Naive thymus-derived CD4-positive, alpha-beta T cell (primary cell): Measurements from ENCODE around the gene APOB. TPM values are rescaled to one million over a fixed set of nuclear protein-coding genes. Genes with fewer than 3 reads are reported as not detected.

Source experiments
- ATAC-seq: fragments of 150-1000 bp; cut with Tn5 transposase; 2 replicates; pipeline ENCODE4 v1.10.0; 2021; ENCODE audit warnings: mild to moderate bottlenecking, moderate library complexity
- CTCF ChIA-PET: fragments of 350-600 bp; sonication (Branson Sonifier 250); formaldehyde crosslinking; loops from one replicate; lab custom pipeline; 2021; ENCODE audit warnings: antibody characterized with exemption; lab: Charles Lee
- POLR2A ChIA-PET: fragments of 350-600 bp; sonication (Branson Sonifier 250); formaldehyde crosslinking; loops from one replicate; lab custom pipeline; 2021; ENCODE audit warnings: antibody characterized with exemption, inconsistent platforms; lab: Charles Lee
- DNase-seq, 9 donors: peaks; one replicate each; pipeline versions ENCODE4 v3.0.0 to v3.0.0-alpha.2; 2020 to 2022; ENCODE audit warnings: mixed read lengths in 1 of 9
- H3K27ac ChIP-seq: one replicate; pipeline ENCODE4 v1.7.0; 2013; ENCODE audit warnings: mild to moderate bottlenecking, low read depth, low read length, moderate library complexity
- H3K27me3 ChIP-seq, 2 donors: one replicate each; pipeline ENCODE4 v1.7.0; 2013; ENCODE audit warnings: low read length in 2 of 2, mild to moderate bottlenecking in 2 of 2, moderate library complexity in 2 of 2; ENCODE audit not compliant: control insufficient read depth in 2 of 2, insufficient read depth in 2 of 2
- H3K36me3 ChIP-seq, 3 experiments: 1 replicate in 2 of 3; 2 replicates in 1 of 3; pipeline ENCODE4 v1.7.0; 2013; ENCODE audit warnings: low read length in 3 of 3, mild to moderate bottlenecking in 3 of 3, moderate library complexity in 1 of 3; ENCODE audit not compliant: insufficient read depth in 3 of 3, control insufficient read depth in 2 of 3
- H3K4me1 ChIP-seq, 2 donors: one replicate each; pipeline ENCODE4 v1.7.0; 2013; ENCODE audit warnings: low read length in 2 of 2, mild to moderate bottlenecking in 2 of 2, moderate library complexity in 1 of 2; ENCODE audit not compliant: control insufficient read depth in 2 of 2, insufficient read depth in 2 of 2
- H3K4me3 ChIP-seq: 2 replicates; pipeline ENCODE4 v1.7.0; 2013; ENCODE audit warnings: mild to moderate bottlenecking, low read length
- H3K9me3 ChIP-seq, 3 experiments: 1 replicate in 2 of 3; 2 replicates in 1 of 3; pipeline ENCODE4 v1.7.0; 2013; ENCODE audit warnings: low read length in 3 of 3; ENCODE audit not compliant: control insufficient read depth in 2 of 3
- H3K27ac Mint-ChIP-seq, 9 donors: one replicate each; pipeline ENCODE4 v1.8.0; 2020 to 2022; ENCODE audit warnings: mixed read lengths in 9 of 9, mild to moderate bottlenecking in 8 of 9, moderate library complexity in 5 of 9, inconsistent platforms in 2 of 9
- H3K27me3 Mint-ChIP-seq, 5 donors: one replicate each; pipeline ENCODE4 v1.8.0; 2021 to 2022; ENCODE audit warnings: mixed read lengths in 5 of 5, mild to moderate bottlenecking in 1 of 5
- H3K36me3 Mint-ChIP-seq, 5 donors: one replicate each; pipeline ENCODE4 v1.8.0; 2020 to 2022; ENCODE audit warnings: mixed read lengths in 5 of 5, mild to moderate bottlenecking in 3 of 5, inconsistent platforms in 1 of 5
- H3K4me1 Mint-ChIP-seq, 7 donors: one replicate each; pipeline ENCODE4 v1.8.0; 2020 to 2022; ENCODE audit warnings: mixed read lengths in 7 of 7, mild to moderate bottlenecking in 3 of 7, inconsistent platforms in 1 of 7
- H3K4me3 Mint-ChIP-seq, 10 donors: one replicate each; pipeline ENCODE4 v1.8.0; 2020 to 2022; ENCODE audit warnings: mild to moderate bottlenecking in 10 of 10, mixed read lengths in 10 of 10, moderate library complexity in 6 of 10, inconsistent platforms in 2 of 10
- H3K9me3 Mint-ChIP-seq, 11 donors: one replicate each; pipeline ENCODE4 v1.8.0; 2020 to 2022; ENCODE audit warnings: mixed read lengths in 11 of 11, mild to moderate bottlenecking in 4 of 11, inconsistent platforms in 1 of 11, moderate library complexity in 1 of 11
- intact Hi-C, 2 donors: fragments of 100-400 bp; cut with micrococcal nuclease; formaldehyde crosslinking; loops; one replicate each; pipeline ENCODE4 v1.15.1; 2023
- polyA plus RNA-seq, 2 donors: library from polyadenylated mRNA; unstranded; fragments of 300-500 nt; fragmentation: Illumina TruSeq; gene quantifications; one replicate each; pipeline ENCODE4 v1.2.3, GENCODE V29; 2021
- total RNA-seq, 6 experiments: library from RNA in 5 of 6; stranded (reverse) in 5 of 6; gene quantifications; 1 replicate in 5 of 6; 2 replicates in 1 of 6; pipeline ENCODE4 v1.2.3 and lab custom pipeline; 2021 to 2026

The APOB gene
- not detected for total RNA-seq
- polyA plus RNA-seq, result not detected
- not detected for total RNA-seq (lab: John Stamatoyannopoulos, UW)

GRCh38 chr2:21043744-21044532 is at the start of gene APOB:
Gene APOB, minus strand, starts transcription at chr2:21044073. Its CDS starts 128 bp downstream, at chr2:21043945.
- Mint-ChIP-seq H3K27me3 (peaks cover 19 to 52% (median 40%) of the 10 kb centered on the region in 5 donors), H3K4me3 (peak within 1 kb of the TSS in 8 of 10 donors; percentile 0 to 61 (median 21)), H3K36me3 (no peaks in the 10 kb centered on the region), H3K9me3 (peaks cover 0 to 3% (median 0%) of the 10 kb centered on the region in 11 donors), H3K27ac (no peak within 1 kb of the TSS), H3K4me1 (peaks cover 3 to 8% (median 5%) of the 10 kb centered on the region in 7 donors)
- intact Hi-C loops, result loop anchor here (1.0 kb wide), 2 partner anchors 74 to 273 kb away; no protein-coding TSS in a partner anchor
- no peak within 1 kb of the TSS for H3K4me3 ChIP-seq
- H3K36me3 ChIP-seq, result no peaks in the 10 kb centered on the region
- DNase-seq (no peak), ATAC-seq (peak; percentile 3)
- no peaks in the 10 kb centered on the region for H3K27me3 ChIP-seq
- no peaks in the 10 kb centered on the region for H3K4me1 ChIP-seq
- H3K27ac ChIP-seq, result no peak within 1 kb of the TSS
- H3K9me3 ChIP-seq, result no peaks in the 10 kb centered on the region
- ChIA-PET CTCF (no interaction called here), POLR2A (no interaction called here)

GRCh38 chr2:21092308-21092869 is 48.5 kb upstream of the APOB start:
- Mint-ChIP-seq H3K9me3 (peaks cover 0 to 3% (median 0%) of the 10 kb centered on the region in 11 donors), H3K36me3 (no peaks in the 10 kb centered on the region), H3K4me1 (no peaks in the 10 kb centered on the region), H3K4me3 (no peak overlapping the region), H3K27me3 (peaks cover 0 to 16% (median 4%) of the 10 kb centered on the region in 5 donors), H3K27ac (no peak overlapping the region)
- Histone ChIP-seq H3K27ac (no peak overlapping the region), H3K27me3 (no peaks in the 10 kb centered on the region), H3K9me3 (no peaks in the 10 kb centered on the region), H3K36me3 (no peaks in the 10 kb centered on the region), H3K4me1 (no peaks in the 10 kb centered on the region), H3K4me3 (no peak overlapping the region)
- ATAC-seq (no peak), DNase-seq (no peak)
- CTCF ChIA-PET, result no interaction called here
- intact Hi-C loops, result no loop called here
- POLR2A ChIA-PET, result no interaction called here

- no peak overlapping the region for H3K4me3 ChIP-seq
- H3K4me1 Mint-ChIP-seq, result no peaks in the 10 kb centered on the region
- H3K9me3 ChIP-seq, result no peaks in the 10 kb centered on the region
- H3K9me3 Mint-ChIP-seq, result peaks cover 0 to 9% (median 0%) of the 10 kb centered on the region in 11 donors
- ATAC-seq (no peak), DNase-seq (no peak)
- H3K4me3 Mint-ChIP-seq, result no peak overlapping the region
- intact Hi-C loops, result no loop called here
- CTCF ChIA-PET, result no interaction called here
- H3K36me3 ChIP-seq, result no peaks in the 10 kb centered on the region
- H3K27me3 Mint-ChIP-seq, result peaks cover 0 to 5% (median 0%) of the 10 kb centered on the region in 5 donors
- H3K27ac ChIP-seq, result no peak overlapping the region
- no peaks in the 10 kb centered on the region for H3K4me1 ChIP-seq
- POLR2A ChIA-PET, result no interaction called here
- H3K27me3 ChIP-seq, result no peaks in the 10 kb centered on the region
- no peaks in the 10 kb centered on the region for H3K36me3 Mint-ChIP-seq
- no peak overlapping the region for H3K27ac Mint-ChIP-seq
Observed at GRCh38 chr2:21084401-21084800, 40.5 kb upstream of the APOB start.

GRCh38 chr2:21083482-21083881 is 39.6 kb upstream of the APOB start:
- peaks cover 0 to 17% (median 0%) of the 10 kb centered on the region in 11 donors for H3K9me3 Mint-ChIP-seq
- ChIA-PET POLR2A (no interaction called here), CTCF (no interaction called here)
- no peak for DNase-seq
- no peaks in the 10 kb centered on the region for H3K9me3 ChIP-seq
- H3K4me3 Mint-ChIP-seq, result no peak overlapping the region
- no peak for ATAC-seq
- no peaks in the 10 kb centered on the region for H3K4me1 Mint-ChIP-seq
- peaks cover 0 to 5% (median 0%) of the 10 kb centered on the region in 5 donors for H3K27me3 Mint-ChIP-seq
- H3K27ac ChIP-seq, result no peak overlapping the region
- H3K4me3 ChIP-seq, result no peak overlapping the region
- intact Hi-C loops, result no loop called here
- no peak overlapping the region for H3K27ac Mint-ChIP-seq
- no peaks in the 10 kb centered on the region for H3K4me1 ChIP-seq
- no peaks in the 10 kb centered on the region for H3K27me3 ChIP-seq
- no peaks in the 10 kb centered on the region for H3K36me3 ChIP-seq
- H3K36me3 Mint-ChIP-seq, result no peaks in the 10 kb centered on the region

GRCh38 chr2:21078296-21078695 is 34.4 kb upstream of the APOB start:
- POLR2A ChIA-PET, result no interaction called here
- H3K9me3 Mint-ChIP-seq, result peaks cover 0 to 21% (median 3%) of the 10 kb centered on the region in 11 donors
- Histone ChIP-seq H3K36me3 (no peaks in the 10 kb centered on the region), H3K27me3 (no peaks in the 10 kb centered on the region), H3K27ac (no peak overlapping the region), H3K9me3 (no peaks in the 10 kb centered on the region), H3K4me3 (no peak overlapping the region), H3K4me1 (no peaks in the 10 kb centered on the region)
- H3K4me1 Mint-ChIP-seq, result no peaks in the 10 kb centered on the region
- DNase-seq, result no peak
- CTCF ChIA-PET, result no interaction called here
- peaks cover 0 to 12% (median 3%) of the 10 kb centered on the region in 5 donors for H3K27me3 Mint-ChIP-seq
- no peaks in the 10 kb centered on the region for H3K36me3 Mint-ChIP-seq
- H3K4me3 Mint-ChIP-seq, result no peak overlapping the region
- no peak for ATAC-seq
- H3K27ac Mint-ChIP-seq, result no peak overlapping the region
- intact Hi-C loops, result no loop called here

- CTCF ChIA-PET, result no interaction called here
- Mint-ChIP-seq H3K4me1 (peaks cover 0 to 2% (median 0%) of the 10 kb centered on the region in 7 donors), H3K27ac (no peak overlapping the region), H3K27me3 (peaks cover 3 to 28% (median 6%) of the 10 kb centered on the region in 5 donors), H3K4me3 (no peak overlapping the region), H3K9me3 (peaks cover 0 to 3% (median 0%) of the 10 kb centered on the region in 11 donors), H3K36me3 (no peaks in the 10 kb centered on the region)
- Histone ChIP-seq H3K9me3 (no peaks in the 10 kb centered on the region), H3K4me1 (no peaks in the 10 kb centered on the region), H3K36me3 (no peaks in the 10 kb centered on the region), H3K27ac (no peak overlapping the region), H3K4me3 (no peak overlapping the region), H3K27me3 (no peaks in the 10 kb centered on the region)
- POLR2A ChIA-PET, result no interaction called here
- ATAC-seq (no peak), DNase-seq (no peak)
- intact Hi-C loops, result no loop called here
Observed at GRCh38 chr2:21072477-21073242, 28.8 kb upstream of the APOB start.
